GM21423 (cell line): Measurements from ENCODE around the gene ILKAP.

Source experiments
- ATAC-seq: cut with Tn5 transposase; IDR thresholded peaks from one replicate; pipeline ENCODE4 v1.9.1; 2021; ENCODE audit warnings: mild to moderate bottlenecking, moderate library complexity; ENCODE audit not compliant: unreplicated experiment

Gene ILKAP

GRCh38 chr2:238138331-238139195 lies 64.9 kb downstream of the ILKAP start, which contains the start of gene KLHL30:
Gene KLHL30, plus strand, starts transcription at chr2:238138668. Its CDS starts 2,087 bp downstream, at chr2:238140755.
- no peak for ATAC-seq

GRCh38 chr2:238137885-238138284 lies 65.6 kb downstream of the ILKAP start:
- ATAC-seq = no peak

GRCh38 chr2:238136820-238137537 lies 66.5 kb downstream of the ILKAP start:
- ATAC-seq = no peak

DNA sequence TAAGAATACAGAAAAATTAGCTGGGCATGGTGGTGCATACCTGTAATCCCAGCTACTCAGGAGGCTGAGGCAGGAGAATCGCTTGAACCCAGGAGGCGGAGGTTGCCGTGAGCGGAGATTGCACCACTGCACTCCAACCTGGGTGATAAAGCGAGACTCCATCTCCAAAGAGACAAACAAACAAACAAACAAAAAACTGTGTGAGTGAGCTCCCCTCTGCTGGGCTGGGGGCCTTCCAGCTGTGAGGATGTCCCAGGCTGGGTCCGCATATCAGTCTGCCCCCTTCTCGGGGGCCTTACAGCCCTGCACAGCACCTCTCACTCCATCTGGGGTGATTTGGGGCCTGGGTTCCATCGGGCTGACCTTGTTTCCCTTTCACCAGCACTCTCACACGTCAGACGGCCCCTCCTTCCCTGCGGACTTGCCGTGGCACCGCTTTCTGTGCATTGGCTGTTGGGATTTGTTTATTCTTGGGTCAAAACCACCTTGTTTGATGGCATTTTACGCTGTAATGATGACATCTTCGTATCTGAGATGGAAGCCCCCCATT lies 67.8 kb downstream of the ILKAP start:
- no peak for ATAC-seq

GRCh38 chr2:238134393-238134785 lies 69.1 kb downstream of the ILKAP start:
- ATAC-seq = no peak

DNA sequence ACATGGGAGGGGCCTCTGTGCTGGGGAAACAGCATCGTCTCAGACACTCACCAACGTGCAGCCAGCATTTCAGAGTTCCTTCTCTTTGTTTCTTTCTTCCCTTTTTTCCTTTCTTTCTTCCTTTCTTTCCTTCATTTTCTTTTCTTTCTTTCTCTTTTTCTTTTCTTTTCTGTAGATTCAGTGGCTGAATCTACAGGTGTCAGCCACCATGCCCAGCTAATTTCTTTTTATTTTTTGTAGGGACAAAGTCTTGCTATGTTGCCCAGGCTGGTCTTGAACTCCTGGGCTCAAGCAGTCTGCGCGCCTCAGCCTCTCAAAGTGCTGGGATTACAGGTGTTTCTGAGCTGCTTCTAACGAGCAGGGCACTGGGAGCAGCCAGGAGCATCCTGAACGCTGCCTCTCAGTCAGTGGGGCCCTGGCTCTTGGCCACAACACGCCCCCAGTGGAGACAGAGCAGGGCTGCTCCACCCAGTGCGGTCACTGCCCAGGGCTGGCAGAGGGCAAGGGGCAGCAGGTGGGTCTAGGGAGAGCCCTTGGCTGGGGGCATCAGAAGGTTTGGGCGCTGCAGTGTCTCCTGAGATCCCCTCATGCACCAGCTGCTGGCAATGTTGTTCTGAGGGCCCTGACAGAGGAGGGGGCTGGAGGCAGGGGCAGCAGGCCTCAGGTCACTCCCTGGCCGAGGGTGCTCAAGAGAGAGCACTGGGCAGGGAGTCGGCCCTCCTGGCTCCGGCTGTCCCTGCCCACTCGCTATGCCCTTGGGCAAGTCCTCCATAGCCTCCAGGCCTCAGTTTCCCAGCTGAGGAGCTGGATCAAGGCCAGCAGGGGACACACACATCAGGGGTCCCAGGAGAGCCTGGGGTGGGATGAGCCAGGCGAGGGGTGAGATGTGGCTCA lies 69.7 kb downstream of the ILKAP start:
- ATAC-seq = no peak

DNA sequence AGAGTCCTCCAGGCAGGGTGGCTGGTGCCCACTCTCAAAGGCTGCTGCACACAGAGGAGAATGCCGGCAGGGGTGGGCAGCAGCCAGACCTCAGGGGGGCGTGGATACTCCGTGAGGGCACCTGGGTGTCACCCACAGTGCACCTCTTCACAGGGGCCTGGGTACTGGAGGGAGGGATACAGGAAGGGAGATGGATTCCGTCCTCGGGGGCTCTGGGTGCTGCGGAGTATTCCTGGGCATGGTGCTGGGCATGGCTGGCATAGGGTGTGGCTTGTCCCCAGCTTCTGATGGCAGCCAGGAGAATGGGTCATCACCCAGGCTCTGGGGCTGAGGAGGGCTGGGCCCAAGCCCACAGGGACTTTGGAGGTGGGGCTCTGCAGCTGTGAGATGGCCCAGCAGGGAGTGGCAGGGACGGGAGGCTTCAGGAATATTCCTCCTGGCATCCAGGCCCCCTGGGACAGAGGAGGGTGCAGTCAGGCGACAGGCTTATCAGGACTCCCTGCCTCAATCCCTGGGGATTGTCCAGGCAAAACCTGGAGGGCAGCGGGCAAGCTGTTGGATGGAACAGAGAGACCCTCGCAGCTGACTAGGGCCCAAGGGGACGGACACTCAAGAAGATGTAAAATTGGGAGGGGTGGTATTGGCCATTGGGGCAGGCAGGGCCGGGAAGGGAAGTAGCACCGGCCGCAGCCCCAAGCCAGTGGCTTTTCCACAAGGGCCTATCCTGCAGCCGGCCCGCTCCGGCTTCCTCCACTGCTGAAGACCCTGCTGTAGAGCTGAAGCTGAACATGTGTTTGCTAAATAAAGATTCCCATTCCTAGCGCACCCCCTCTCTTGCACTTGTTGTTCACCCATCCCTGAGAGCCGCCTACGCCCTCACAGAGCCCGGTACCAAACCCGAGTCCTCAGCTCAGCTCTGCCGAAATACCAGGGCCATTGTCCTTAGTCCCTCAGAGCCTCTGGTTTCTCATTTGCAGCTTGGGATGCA lies 70.7 kb downstream of the ILKAP start:
- ATAC-seq = no peak

DNA sequence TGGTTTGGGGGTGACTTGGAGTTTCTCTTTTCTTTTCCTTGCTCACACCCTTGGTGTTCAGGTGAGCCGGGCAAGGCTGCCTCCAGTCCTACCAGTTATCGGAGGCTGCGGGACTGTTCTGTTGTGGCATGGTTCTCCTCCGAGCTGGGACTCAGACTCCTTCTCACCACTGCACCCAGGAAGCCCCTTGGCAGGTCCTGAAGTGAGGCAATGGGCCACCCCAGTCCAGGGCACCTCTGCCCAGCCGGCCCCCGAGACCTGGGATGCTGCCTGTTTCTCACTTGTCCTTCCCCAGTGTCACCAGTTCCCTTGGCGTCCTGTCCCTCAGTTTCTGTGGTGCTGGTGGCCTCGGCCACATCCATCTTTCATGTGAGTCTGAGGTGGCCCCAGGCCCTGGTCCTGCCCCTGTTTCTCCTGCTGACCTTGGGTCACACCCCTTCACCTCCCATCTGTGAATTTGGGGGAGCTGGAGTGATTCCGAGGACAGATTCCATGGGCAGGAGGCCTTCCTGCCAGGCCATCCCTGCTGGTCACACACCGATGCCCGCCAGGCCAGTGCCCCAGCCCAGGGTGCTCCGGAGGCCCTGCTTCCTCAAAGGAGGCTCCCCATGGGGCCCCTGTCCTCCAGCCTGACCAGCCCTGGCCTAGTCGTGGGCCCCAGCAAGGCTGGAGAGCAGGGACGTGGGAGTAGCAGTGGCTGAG lies 71.6 kb downstream of the ILKAP start:
- no peak for ATAC-seq

DNA sequence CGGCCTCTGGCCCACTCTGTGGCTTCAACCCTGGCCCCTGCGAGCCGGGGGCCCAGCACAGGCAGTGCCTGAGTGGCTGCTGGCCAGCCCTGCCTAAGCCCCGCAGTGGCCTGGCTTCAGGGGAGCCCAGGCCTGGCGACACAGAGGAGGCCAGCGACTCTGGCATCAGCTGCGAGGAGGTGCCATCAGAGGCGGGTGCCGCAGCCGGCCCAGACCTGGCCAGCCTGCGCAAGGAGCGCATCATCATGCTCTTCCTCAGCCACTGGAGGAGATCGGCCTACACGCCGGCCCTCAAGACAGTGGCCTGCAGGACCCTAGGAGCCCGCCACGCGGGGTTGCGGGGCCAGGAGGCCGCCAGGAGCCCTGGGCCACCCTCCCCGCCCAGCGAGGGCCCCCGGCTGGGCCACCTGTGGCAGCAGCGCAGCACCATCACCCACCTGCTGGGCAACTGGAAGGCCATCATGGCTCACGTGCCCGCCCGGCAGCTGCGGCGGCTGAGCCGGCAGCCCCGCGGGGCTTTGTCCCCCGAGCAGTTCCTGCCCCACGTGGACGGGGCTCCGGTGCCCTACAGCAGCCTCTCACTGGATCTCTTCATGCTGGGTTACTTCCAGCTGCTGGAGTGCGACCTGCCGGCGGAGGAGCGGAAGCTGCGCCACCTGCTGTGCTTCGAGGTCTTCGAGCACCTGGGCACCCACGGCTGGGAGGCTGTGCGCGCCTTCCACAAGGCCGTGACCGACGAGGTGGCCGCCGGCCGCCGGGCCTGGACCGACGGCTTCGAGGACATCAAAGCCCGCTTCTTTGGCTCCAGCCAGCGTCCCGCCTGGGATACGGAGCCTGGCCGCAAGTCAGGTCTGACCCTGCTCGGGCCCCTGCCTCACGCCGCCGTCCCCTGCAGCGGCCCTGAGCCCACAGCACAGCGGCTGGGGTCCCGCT lies 72.5 kb downstream of the ILKAP start:
- no peak for ATAC-seq

DNA sequence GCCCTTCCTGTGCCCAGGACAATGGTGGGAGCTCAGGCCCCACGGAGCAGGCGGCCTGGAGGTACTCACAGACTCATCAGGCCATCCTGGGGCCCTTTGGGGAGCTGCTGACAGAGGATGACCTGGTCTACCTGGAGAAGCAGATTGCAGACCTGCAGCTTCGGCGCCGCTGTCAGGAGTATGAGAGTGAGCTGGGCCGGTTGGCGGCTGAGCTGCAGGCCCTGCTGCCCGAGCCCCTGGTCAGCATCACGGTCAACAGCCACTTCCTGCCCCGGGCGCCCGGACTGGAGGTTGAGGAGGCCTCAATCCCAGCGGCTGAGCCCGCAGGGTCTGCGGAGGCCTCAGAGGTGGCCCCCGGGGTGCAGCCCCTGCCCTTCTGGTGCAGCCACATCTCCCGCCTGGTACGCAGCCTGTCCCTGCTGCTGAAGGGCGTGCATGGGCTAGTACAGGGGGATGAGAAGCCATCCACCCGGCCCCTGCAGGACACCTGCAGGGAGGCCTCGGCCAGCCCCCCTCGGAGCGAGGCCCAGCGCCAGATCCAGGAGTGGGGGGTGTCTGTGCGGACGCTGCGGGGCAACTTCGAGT lies 73.3 kb downstream of the ILKAP start:
- ATAC-seq = no peak

DNA sequence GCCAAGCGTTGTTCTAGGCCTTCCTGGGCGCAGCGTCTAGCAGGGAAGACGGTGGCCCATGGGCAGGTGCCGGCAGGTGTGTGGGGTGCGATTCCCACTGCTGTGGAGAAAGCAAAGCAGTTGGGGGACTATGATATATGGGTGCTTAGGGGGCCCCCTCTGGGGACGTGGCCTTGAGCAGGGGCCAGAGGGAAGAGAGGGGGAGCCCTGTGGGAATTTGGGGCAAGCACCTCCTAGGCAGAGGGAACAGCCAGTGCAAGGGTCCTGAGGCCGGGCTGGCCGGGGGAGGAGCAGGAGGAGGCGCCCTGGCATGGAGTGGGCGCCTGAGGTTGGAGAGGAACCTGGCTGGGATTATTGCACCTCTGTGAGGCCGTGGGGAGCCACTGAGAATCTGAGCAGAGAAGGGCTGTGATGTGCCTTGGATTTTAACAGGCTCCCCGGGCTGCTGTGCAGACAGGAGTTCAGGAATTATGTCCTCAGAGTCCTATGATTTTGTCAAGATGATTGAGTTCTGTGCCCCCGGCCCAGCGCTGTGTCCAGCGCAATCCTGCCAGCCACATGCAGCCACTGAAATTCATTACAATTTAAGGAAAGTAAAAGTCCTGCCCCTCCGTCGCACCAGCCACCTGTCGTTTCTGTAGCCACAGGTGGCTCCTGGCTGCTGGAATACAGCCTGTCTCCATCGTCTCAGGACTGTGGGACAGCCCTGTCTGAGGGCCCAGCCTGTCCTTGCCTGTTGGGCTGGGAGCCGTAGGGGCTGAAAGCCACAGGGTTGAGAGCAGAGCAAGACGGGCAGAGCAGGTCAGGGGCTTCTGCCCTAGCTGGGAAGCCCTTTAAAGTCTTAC lies 74.1 kb downstream of the ILKAP start:
- ATAC-seq = no peak

DNA sequence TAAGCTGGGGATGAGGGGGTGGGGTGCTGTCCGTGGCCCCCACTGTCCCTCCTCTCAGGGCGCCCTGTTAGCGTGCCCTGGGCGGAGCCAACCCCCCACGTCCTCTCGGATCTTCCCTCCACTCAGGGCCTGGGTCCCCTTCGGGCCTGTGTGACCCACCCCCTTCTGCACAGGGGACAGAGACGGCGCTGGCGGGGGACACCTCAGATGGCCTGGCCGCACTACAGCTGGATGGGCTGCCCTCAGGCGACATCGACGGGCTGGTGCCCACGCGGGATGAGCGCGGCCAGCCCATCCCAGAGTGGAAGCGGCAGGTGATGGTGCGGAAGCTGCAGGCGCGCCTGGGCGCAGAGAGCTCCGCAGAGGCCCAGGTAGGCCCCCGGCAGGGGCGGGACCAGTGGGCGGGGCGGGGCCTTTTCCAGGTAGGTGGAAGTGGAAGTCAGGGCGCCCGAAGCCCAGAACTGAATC lies 74.9 kb downstream of the ILKAP start:
- no peak for ATAC-seq

DNA sequence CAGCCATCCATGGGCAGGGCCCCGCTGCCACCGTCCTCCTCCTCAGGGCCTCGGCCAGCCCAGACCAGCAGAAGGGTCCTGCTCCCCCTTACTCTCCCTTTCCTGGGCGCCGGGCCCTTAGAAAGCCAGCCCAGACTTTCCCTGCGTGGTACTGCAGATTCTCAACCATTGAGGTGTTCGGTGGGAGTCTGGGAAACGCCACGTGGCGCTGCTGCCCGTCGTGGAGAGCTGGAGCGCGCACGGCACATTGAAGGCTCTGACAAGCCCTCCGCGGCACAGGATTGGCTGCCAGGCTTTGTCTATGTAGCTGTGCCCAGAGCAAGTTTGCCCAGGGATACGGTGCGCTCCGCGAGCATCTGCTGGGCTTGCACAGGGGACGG lies 75.4 kb downstream of the ILKAP start:
- ATAC-seq = no peak

- no peak for ATAC-seq
These were observed 76.1 kb downstream of the ILKAP start for GRCh38 chr2:238127165-238128060.

GRCh38 chr2:238126775-238127164 lies 76.7 kb downstream of the ILKAP start:
- ATAC-seq = no peak

DNA sequence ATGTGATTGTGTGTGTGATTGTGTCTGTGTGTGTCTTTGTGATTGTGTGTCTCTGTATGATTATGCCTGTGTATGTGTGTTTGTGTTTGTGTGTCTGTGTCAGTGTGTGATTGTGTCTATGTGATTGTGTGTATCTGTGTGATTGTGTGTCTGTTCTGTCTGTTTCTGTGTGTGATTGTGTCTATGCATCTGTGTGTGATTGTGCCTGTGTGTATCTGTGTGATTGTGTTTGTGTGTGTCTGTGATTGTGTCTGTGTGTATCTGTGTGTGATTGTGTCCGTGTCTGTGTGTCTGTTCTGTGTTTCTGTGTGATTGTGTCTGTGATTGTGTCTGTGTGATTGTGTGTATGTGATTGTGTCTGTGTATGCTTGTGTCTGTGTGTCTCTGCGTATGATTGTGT lies 77.2 kb downstream of the ILKAP start:
- no peak for ATAC-seq
